Uterus (tissue), 2 donors: ENCODE results near the gene AAGAB.

Experiments used
- CTCF ChIP-seq, 4 experiments: fragments of 200-600 bp in 2 of 4; fragments of 450-650 bp in 2 of 4; sonication (generic) in 2 of 4; IDR thresholded peaks; one replicate each; pipeline ENCODE4 v1.5.1; 2016 to 2019; ENCODE audit warnings: antibody characterized with exemption in 4 of 4, mild to moderate bottlenecking in 2 of 4, moderate library complexity in 1 of 4
- POLR2A ChIP-seq, 2 donors: fragments of 450-650 bp; IDR thresholded peaks; one replicate each; pipeline ENCODE4 v1.6.1; 2016; ENCODE audit warnings: antibody characterized with exemption in 2 of 2, mild to moderate bottlenecking in 1 of 2, moderate library complexity in 1 of 2

- TF ChIP-seq CTCF (IDR thresholded peaks at IDR 0.05) (no peak), POLR2A (IDR thresholded peaks at IDR 0.05) (no peak)
Observed at GRCh38 chr15:67190326-67190725, 64.1 kb downstream of the AAGAB start.
